B cell (primary cell): ENCODE measurements around the gene TGFBR3. TPM values are rescaled to one million over a fixed set of nuclear protein-coding genes. Genes with fewer than 3 reads are reported as not detected.

Experiments used
- ATAC-seq: fragments of 200-7000 bp; cut with Tn5 transposase; one replicate; pipeline ENCODE4 v1.10.0; 2021; ENCODE audit warnings: low read depth, mild to moderate bottlenecking, moderate number of reproducible peaks, moderate library complexity
- CTCF ChIA-PET: fragments of 350-600 bp; sonication (Branson Sonifier 250); formaldehyde crosslinking; loops from one replicate; lab custom pipeline; 2021; ENCODE audit warnings: antibody characterized with exemption, inconsistent platforms; lab: Charles Lee
- POLR2A ChIA-PET: fragments of 350-600 bp; sonication (Branson Sonifier 250); formaldehyde crosslinking; loops from one replicate; lab custom pipeline; 2021; ENCODE audit warnings: antibody characterized with exemption; lab: Charles Lee
- DNase-seq: peaks from one replicate; pipeline ENCODE4 v3.0.0; 2013
- H2AFZ ChIP-seq: 2 replicates; pipeline ENCODE4 v1.6.1; 2012; ENCODE audit warnings: mild to moderate bottlenecking, low read depth, low read length; ENCODE audit not compliant: insufficient read depth, poor library complexity, severe bottlenecking
- H3K27ac ChIP-seq, 2 donors: 1 replicate in 1 of 2; 2 replicates in 1 of 2; pipeline ENCODE4 v1.5.1; 2012 to 2013; ENCODE audit warnings: low read length in 2 of 2, mild to moderate bottlenecking in 2 of 2, moderate library complexity in 1 of 2
- H3K27me3 ChIP-seq, 4 experiments: fragments of 200-600 bp in 1 of 4; sonication (generic) in 1 of 4; replicated peaks in 1 of 4; 1 replicate in 2 of 4; 2 replicates in 2 of 4; pipeline versions ENCODE4 v1.6.1 to v1.7.0; 2013 to 2016; ENCODE audit warnings: low read length in 3 of 4, mild to moderate bottlenecking in 2 of 4, mixed read lengths in 1 of 4, moderate library complexity in 1 of 4; ENCODE audit not compliant: insufficient read depth in 4 of 4, control insufficient read depth in 3 of 4; ENCODE audit errors: control extremely low read depth in 1 of 4
- H3K36me3 ChIP-seq, 2 experiments: replicated peaks in 1 of 2; 1 replicate in 1 of 2; 2 replicates in 1 of 2; pipeline versions ENCODE4 v1.6.1 to v1.7.1; 2013; ENCODE audit warnings: low read length in 1 of 2; ENCODE audit not compliant: insufficient read depth in 2 of 2, control insufficient read depth in 1 of 2; ENCODE audit errors: control extremely low read depth in 1 of 2, extremely low read depth in 1 of 2
- H3K4me1 ChIP-seq, 2 donors: fragments of 200-600 bp in 1 of 2; sonication (generic) in 1 of 2; 1 replicate in 1 of 2; 2 replicates in 1 of 2; pipeline versions ENCODE4 v1.5.1 to v1.6.1; 2013 to 2017; ENCODE audit warnings: low read length in 2 of 2; ENCODE audit not compliant: control insufficient read depth in 2 of 2, insufficient read depth in 2 of 2
- H3K4me2 ChIP-seq: replicated peaks from 2 replicates; pipeline ENCODE3; 2012; ENCODE audit warnings: mild to moderate bottlenecking, low read depth, low read length; ENCODE audit not compliant: poor library complexity, severe bottlenecking
- H3K4me3 ChIP-seq, 5 experiments: fragments of 200-600 bp in 1 of 5; sonication (generic) in 1 of 5; 1 replicate in 3 of 5; 2 replicates in 2 of 5; pipeline versions ENCODE4 v1.5.1 to v1.7.0; 2011 to 2016; ENCODE audit warnings: low read length in 4 of 5, mild to moderate bottlenecking in 4 of 5, low read depth in 2 of 5, control low read depth in 1 of 5, moderate library complexity in 1 of 5; ENCODE audit not compliant: insufficient read depth in 1 of 5; ENCODE audit errors: control extremely low read depth in 1 of 5, extremely low read depth in 1 of 5
- H3K79me2 ChIP-seq: fragments of 200-600 bp; sonication (generic); one replicate; pipeline ENCODE4 v1.6.0; 2016; ENCODE audit warnings: low read length; ENCODE audit not compliant: control insufficient read depth, insufficient read depth
- H3K9ac ChIP-seq: fragments of 200-600 bp; sonication (generic); 2 replicates; pipeline ENCODE4 v1.6.1; 2017; ENCODE audit warnings: mild to moderate bottlenecking, low read length, moderate library complexity
- H3K9me3 ChIP-seq, 3 donors: one replicate each; pipeline versions ENCODE4 v1.6.1 to v1.7.1; 2013; ENCODE audit warnings: low read length in 2 of 3; ENCODE audit not compliant: control insufficient read depth in 2 of 3, insufficient read depth in 1 of 3; ENCODE audit errors: control extremely low read depth in 1 of 3
- H4K20me1 ChIP-seq: 2 replicates; pipeline ENCODE4 v1.6.0; 2012; ENCODE audit warnings: mild to moderate bottlenecking, low read length; ENCODE audit not compliant: insufficient read depth, control insufficient read depth, poor library complexity, severe bottlenecking
- H3K27ac Mint-ChIP-seq: one replicate; pipeline ENCODE4 v1.8.0; 2021; ENCODE audit warnings: mixed read lengths
- H3K27me3 Mint-ChIP-seq: one replicate; pipeline ENCODE4 v1.8.0; 2021; ENCODE audit warnings: mixed read lengths
- H3K4me1 Mint-ChIP-seq: one replicate; pipeline ENCODE4 v1.8.0; 2021; ENCODE audit warnings: mixed read lengths
- H3K4me3 Mint-ChIP-seq: one replicate; pipeline ENCODE4 v1.8.0; 2021; ENCODE audit warnings: mixed read lengths
- H3K9me3 Mint-ChIP-seq: one replicate; pipeline ENCODE4 v1.8.0; 2022; ENCODE audit warnings: mixed read lengths; ENCODE audit not compliant: insufficient read depth
- CTCF ChIP-seq: fragments of 200-600 bp; IDR thresholded peaks from one replicate; pipeline ENCODE4 v1.8.0; 2022; ENCODE audit warnings: antibody characterized with exemption, mild to moderate bottlenecking
- EZH2 ChIP-seq: IDR thresholded peaks from 2 replicates; pipeline ENCODE4 v1.6.1; 2012; ENCODE audit warnings: borderline replicate concordance, low read depth, mild to moderate bottlenecking, moderate library complexity, low read length; ENCODE audit not compliant: insufficient read depth, poor library complexity, severe bottlenecking
- WGBS: methylation state at CpG from one replicate; pipeline ENCODE4 v1.1.5; 2013; ENCODE audit warnings: missing lambda C conversion rate; ENCODE audit not compliant: insufficient coverage; 5-methylcytosine and 5-hydroxymethylcytosine counted together
- intact Hi-C: fragments of 100-400 bp; cut with micrococcal nuclease; formaldehyde crosslinking; loops from one replicate; pipeline ENCODE4 v1.10.0; 2022
- polyA plus RNA-seq: library from polyadenylated mRNA; depleted of rRNA; stranded (reverse); fragments of >200 nt; gene quantifications from 2 replicates; pipeline ENCODE4 v1.2.3, GENCODE V29; 2012
- total RNA-seq, 2 donors: library from RNA; stranded (reverse); fragments of 120-200 nt in 1 of 2; gene quantifications; 1 replicate in 1 of 2; 2 replicates in 1 of 2; pipeline versions ENCODE4 v1.2.3 to v1.2.4, GENCODE V29; 2013 to 2022

The TGFBR3 gene
- total and polyA plus RNA-seq, 2 donors (not counting 1 experiment from before 2014, with no cell fraction given) = 0.10 to 0.12 TPM

GRCh38 chr1:91683598-91683951, 202.4 kb downstream of the TGFBR3 start:
- H3K4me3 Mint-ChIP-seq = no peak overlapping the region
- Histone ChIP-seq H3K9me3 (no peaks in the 10 kb centered on the region), H2AFZ (no peak overlapping the region), H3K27me3 (no peaks in the 10 kb centered on the region), H3K9ac (no peak overlapping the region), H3K4me1 (no peaks in the 10 kb centered on the region), H3K36me3 (no peaks in the 10 kb centered on the region), H3K79me2 (no peaks in the 10 kb centered on the region), H3K4me3 (no peak overlapping the region), H3K4me2 (no peak overlapping the region), H4K20me1 (no peaks in the 10 kb centered on the region), H3K27ac (no peak overlapping the region)
- no peaks in the 10 kb centered on the region for H3K27me3 Mint-ChIP-seq
- no peak for TF ChIP-seq CTCF
- no peak for TF ChIP-seq EZH2
- ATAC-seq (no peak), DNase-seq (no peak)
- CTCF ChIA-PET = no interaction called here
- no peaks in the 10 kb centered on the region for H3K9me3 Mint-ChIP-seq
- intact Hi-C loops = no loop called here
- peaks cover 5% of the 10 kb centered on the region for H3K4me1 Mint-ChIP-seq
- no peak overlapping the region for H3K27ac Mint-ChIP-seq
- 85% methylated on average over 8 of the region's 10 CpGs for WGBS
- POLR2A ChIA-PET = no interaction called here

GRCh38 chr1:91682882-91683597, 202.9 kb downstream of the TGFBR3 start:
- Histone ChIP-seq H3K4me2 (no peak overlapping the region), H2AFZ (no peak overlapping the region), H3K4me1 (no peaks in the 10 kb centered on the region), H3K27ac (no peak overlapping the region), H3K9ac (no peak overlapping the region), H3K9me3 (no peaks in the 10 kb centered on the region), H3K79me2 (no peaks in the 10 kb centered on the region), H3K4me3 (no peak overlapping the region), H3K36me3 (no peaks in the 10 kb centered on the region), H3K27me3 (no peaks in the 10 kb centered on the region), H4K20me1 (no peaks in the 10 kb centered on the region)
- intact Hi-C loops = no loop called here
- no peaks in the 10 kb centered on the region for H3K9me3 Mint-ChIP-seq
- CTCF ChIA-PET = no interaction called here
- no peak overlapping the region for H3K27ac Mint-ChIP-seq
- no peak for TF ChIP-seq CTCF
- TF ChIP-seq EZH2 = no peak
- no peaks in the 10 kb centered on the region for H3K27me3 Mint-ChIP-seq
- 68% methylated on average over 2 of the region's 3 CpGs for WGBS
- H3K4me1 Mint-ChIP-seq = peaks cover 5% of the 10 kb centered on the region
- ATAC-seq (no peak), DNase-seq (no peak)
- POLR2A ChIA-PET = no interaction called here
- H3K4me3 Mint-ChIP-seq = no peak overlapping the region
